HG02885 (cell line): ENCODE data around the gene SCGB3A2.

Experiments
- ATAC-seq: cut with Tn5 transposase; IDR thresholded peaks from one replicate; pipeline ENCODE4 v1.9.1; 2021; ENCODE audit warnings: mild to moderate bottlenecking; ENCODE audit not compliant: unreplicated experiment, poor library complexity

The SCGB3A2 gene

GRCh38 chr5:147901599-147902039 lies 23.1 kb downstream of the SCGB3A2 start:
- no peak for ATAC-seq

- ATAC-seq = no peak
Measured at GRCh38 chr5:147902609-147903115, 24.2 kb downstream of the SCGB3A2 start.

DNA sequence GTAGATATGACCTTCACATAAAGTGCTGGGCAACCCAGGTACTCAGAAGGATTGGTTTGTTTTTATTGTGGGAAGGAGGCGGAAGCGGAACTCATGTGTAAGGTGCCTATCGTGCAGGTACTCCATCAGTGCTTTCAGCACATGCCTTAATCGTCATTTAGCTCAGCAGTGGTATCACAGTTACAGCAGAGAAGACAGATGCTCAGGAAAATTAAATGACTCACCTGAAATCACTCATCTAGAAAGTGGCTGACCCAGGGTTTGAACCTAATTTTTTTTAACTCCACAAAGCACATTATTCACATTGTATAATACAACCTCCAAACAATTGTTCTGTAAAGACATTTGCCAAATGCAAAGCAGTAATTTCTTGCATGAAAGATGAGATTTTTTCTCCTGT lies 25.6 kb downstream of the SCGB3A2 start:
- ATAC-seq = no peak

- ATAC-seq = no peak
Measured at GRCh38 chr5:147906326-147907095, 28.0 kb downstream of the SCGB3A2 start, which contains the start of gene C5orf46. TSS of gene C5orf46 (minus strand) at chr5:147906538. CDS start at chr5:147906501, 37 bp downstream.

- no peak for ATAC-seq
Measured at GRCh38 chr5:147911427-147911826, 32.9 kb downstream of the SCGB3A2 start.

DNA sequence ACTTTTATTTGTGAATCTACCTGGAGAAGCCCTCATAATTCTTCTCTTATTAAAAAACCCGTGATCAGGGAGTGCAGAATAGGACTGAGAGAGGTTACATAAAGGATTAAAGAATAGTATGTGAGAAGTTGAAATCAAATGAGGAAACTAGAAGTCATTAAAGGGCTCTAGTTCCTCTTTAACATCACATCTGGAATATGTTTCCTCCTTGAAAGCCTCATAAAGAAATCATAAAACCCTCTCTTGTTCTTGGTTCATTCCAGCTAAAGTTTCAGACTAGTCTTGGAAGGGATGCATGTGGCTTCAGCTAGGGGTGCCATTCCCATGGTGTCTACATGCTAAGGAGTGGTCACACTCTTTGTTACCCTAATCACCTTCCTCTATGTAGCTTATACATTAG lies 33.5 kb downstream of the SCGB3A2 start:
- ATAC-seq = no peak

- no peak for ATAC-seq
Measured at GRCh38 chr5:147913786-147914185, 35.3 kb downstream of the SCGB3A2 start.

- no peak for ATAC-seq
Measured at GRCh38 chr5:147918101-147918685, 39.7 kb downstream of the SCGB3A2 start.

GRCh38 chr5:147918899-147919298 lies 40.4 kb downstream of the SCGB3A2 start:
- no peak for ATAC-seq

GRCh38 chr5:147920420-147921030 lies 42.0 kb downstream of the SCGB3A2 start:
- no peak for ATAC-seq

DNA sequence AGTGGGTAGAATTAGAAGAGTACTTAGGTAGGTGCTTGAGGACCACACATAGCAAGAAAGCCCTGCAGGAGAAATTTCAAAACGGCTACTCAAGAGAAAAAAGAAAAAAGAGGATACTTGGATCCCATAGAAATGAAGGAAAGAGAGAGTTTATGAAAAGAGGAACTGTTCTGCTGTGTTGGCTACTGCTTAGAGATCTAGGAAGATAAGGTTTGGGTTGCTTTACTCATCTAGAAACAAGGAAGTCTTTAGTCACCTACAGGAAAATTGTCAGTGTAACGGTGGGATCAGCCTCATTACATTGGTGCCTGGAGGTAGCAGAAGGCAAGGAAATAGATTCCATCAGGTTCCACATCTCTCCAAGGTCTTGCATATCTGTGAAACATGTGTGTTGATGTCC lies 42.6 kb downstream of the SCGB3A2 start:
- ATAC-seq = no peak

DNA sequence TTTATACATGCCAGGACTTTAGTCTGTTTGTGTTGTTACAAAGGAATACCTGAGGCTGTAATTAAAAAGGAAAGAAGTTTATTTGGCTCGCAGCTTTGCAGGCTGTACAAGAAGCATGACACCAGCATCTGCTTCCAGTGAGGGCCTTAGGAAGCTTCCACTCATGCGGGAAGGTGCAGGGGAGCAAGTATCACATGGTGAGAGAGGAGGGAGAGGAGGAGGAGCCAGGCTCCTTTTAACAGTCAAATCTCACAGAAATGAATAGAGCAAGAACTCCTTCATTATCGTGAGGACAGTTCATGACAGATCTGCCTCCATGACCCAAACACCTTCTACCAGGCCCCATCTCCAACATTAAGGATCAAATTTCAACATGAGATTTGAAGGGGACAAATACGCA lies 46.5 kb downstream of the SCGB3A2 start:
- no peak for ATAC-seq

DNA sequence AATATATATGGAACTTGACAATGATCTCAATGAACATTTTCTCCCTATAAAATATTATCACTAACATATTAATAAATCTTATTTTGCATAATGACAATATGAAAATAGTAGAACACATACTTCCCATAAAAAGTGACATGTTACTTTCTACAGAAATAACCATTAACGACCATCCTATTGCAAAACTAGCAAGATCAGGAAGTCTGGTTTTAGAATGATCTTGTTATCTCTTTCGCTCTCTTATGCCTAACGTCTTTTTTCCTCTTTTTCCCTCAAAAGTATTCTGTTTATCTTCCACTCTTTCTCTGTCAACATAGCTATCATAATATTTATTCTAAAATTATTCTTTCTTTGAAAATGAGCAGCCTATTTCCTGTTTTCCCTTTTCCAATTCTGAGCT lies 49.4 kb downstream of the SCGB3A2 start:
- no peak for ATAC-seq

- peak; percentile 95 for ATAC-seq
Measured at GRCh38 chr5:147930769-147931168, 52.3 kb downstream of the SCGB3A2 start.
